GM12873 (cell line): ENCODE results near the gene STARD7.

Experiments
- TF ChIP-seq, protein P1 (sequence below): IDR thresholded peaks from 2 replicates; pipeline ENCODE4 v1.5.1; 2012; ENCODE audit warnings: low read depth, mild to moderate bottlenecking, moderate library complexity, low read length, control low read depth; ENCODE audit not compliant: insufficient read depth; ENCODE audit errors: missing control alignments

The STARD7 gene

DNA sequence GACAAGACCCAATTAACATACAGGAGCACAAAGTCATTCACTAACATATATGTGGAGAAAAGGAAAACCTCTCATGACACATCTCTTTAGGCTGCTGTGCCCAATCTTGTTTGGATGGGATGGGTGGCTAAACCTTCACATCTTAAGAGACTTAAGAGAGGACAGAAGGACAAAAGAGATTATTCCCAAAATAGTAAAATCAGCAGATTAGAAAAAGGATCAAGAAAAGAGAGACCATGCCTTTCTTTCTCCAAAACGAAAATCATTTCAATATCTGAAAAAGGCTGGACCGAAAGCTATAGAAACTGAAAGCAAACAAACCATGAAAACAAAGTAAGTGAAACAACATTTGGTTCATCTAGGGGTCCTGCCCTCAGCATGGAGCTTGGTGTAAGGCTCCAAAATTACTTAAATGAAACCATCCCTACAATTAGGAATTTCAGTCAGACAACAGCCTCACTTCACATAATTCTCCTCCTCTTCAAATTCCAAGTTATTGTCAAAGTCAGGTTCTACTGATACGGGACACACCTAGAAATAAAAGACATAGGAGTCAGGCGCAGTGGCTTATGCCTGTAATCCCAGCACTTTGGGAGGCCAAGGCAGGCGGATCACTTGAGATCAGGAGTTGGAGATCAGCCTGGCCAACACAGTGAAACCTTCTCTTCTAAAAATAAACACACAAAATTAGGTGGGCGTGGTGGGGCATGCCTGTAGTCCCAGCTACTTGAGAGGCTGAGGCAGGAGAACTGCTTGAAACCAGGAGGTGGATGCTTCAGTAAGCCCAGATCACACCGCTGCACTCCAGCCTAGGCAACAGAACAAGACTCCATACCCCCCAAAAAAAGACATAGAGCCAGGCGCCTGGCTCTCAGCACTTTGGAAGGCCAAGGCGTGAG is 5.2 kb downstream of the STARD7 start:
- TF ChIP-seq, protein P1, sequence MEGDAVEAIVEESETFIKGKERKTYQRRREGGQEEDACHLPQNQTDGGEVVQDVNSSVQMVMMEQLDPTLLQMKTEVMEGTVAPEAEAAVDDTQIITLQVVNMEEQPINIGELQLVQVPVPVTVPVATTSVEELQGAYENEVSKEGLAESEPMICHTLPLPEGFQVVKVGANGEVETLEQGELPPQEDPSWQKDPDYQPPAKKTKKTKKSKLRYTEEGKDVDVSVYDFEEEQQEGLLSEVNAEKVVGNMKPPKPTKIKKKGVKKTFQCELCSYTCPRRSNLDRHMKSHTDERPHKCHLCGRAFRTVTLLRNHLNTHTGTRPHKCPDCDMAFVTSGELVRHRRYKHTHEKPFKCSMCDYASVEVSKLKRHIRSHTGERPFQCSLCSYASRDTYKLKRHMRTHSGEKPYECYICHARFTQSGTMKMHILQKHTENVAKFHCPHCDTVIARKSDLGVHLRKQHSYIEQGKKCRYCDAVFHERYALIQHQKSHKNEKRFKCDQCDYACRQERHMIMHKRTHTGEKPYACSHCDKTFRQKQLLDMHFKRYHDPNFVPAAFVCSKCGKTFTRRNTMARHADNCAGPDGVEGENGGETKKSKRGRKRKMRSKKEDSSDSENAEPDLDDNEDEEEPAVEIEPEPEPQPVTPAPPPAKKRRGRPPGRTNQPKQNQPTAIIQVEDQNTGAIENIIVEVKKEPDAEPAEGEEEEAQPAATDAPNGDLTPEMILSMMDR = no peak

- TF ChIP-seq, protein P1 = no peak
Measured at GRCh38 chr2:96202152-96202854, 6.3 kb downstream of the STARD7 start.

DNA sequence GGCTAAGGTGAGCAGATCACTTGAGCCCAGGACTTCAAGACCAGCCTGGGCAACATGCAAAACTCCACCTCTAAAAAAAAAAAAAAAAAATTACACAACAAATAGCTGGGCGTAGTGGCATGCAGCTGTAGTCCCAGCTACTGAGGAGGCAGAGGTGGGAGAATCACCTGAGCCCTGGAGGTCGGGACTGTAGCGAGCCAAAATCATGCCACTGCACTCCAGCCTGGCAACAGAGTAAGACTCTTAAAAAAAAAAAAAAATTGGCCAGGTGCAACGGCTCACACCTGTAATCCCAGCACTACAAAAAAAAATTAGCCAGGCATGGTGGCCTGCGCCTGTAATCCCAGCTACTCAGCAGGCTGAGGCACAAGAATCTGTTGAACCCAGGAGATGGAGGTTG is 7.3 kb downstream of the STARD7 start:
- TF ChIP-seq, protein P1 = no peak

DNA sequence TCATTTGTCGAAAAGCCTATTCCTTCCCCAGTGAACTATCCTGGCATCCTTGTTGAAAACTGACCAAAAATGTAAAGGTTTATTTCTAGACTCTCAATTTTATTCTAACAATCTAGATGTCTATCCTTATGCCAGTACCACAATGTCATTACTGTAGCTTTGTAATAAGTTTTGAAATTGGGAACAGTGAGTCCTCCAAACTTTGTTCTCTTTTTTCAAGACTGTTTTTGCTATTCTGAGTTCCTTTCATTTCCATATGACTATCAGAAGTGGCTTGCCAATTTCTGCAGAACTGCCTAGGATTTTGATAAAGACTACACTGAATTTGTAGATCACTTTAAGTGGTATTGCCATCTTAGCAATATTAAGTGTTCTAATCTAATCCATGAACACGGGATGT is 9.7 kb downstream of the STARD7 start:
- TF ChIP-seq, protein P1 = no peak

DNA sequence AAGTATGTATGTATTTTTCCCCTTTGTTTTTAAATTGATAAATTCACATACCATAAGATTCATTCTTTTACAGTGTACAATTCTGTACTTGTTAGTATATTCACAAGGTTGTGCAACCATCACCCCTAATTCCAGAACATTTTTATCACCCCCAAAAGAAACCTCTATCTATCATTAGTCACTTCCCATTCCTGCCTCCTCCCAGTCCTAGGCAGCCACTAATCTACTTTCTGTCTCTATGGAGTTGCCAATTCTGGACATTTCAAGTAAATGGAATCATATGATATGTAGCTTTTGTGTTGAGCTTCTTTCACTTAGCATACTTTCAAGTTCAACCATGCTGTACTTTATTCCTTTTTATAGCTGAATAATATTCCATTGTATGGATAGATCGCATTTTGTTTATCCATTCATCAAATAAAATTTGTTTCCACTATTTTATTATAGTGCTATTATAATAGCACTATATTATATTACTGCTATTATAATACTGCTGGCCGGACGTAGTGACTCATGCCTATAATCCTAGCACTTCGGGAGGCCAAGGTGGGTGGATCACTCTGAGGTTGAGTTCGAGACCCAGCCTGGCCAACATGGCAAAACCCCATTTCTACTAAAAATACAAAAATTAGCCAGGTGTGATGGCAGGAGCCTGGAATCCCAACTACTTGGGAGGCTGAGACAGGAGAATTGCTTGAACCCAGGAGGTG is 10.9 kb downstream of the STARD7 start:
- TF ChIP-seq, protein P1 = no peak

GRCh38 chr2:96195410-96196066 is 13.1 kb downstream of the STARD7 start:
- TF ChIP-seq, protein P1 = no peak
